Endometrium (tissue), 2 donors: Measurements from ENCODE around the gene MSI2.

Source experiments
- FAIRE-seq: peaks from 2 replicates; lab custom pipeline; 2012; peaks lifted over from hg19 to GRCh38; lab: Jason Lieb, UNC
- donor health status: control.
- donor health status: control.

Gene MSI2

DNA sequence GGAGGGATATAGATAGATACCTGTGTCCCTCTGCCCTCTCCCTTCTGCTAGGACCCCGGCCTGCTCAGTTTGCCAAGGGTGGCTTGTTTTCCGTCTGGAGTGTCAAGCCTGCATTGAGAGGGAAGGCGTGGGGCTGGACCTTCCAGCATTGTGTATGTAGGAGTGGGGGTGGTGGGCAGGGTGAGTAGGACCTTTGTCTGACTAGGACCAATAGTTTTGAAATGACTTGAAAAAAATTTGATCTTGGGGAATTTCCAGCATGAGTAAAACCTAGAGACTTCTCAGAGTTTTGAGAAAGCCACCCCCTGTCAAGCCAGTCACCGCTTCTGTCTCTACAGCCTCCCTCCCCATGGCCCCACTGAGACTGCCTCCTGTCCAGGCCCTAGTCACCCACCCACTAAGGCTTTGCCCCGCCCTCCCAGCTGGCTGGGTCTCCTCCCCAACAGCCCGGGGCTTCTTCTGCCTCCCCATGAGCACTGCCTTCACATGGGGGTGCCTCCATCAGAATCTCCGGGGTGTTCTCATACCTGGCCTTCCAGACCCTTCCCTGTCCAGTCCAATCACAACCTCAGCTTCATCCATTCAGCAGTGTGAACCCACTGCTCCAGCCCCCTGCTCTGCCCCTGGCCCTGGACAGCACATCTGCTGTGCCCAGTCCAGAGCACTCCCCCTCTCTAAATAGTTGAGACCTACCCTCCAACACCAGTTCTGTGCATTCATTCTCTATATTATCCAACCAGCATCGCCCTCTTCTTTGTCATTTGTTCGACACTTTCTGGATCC lies 207.0 kb downstream of the MSI2 start:
- no peak for FAIRE-seq

DNA sequence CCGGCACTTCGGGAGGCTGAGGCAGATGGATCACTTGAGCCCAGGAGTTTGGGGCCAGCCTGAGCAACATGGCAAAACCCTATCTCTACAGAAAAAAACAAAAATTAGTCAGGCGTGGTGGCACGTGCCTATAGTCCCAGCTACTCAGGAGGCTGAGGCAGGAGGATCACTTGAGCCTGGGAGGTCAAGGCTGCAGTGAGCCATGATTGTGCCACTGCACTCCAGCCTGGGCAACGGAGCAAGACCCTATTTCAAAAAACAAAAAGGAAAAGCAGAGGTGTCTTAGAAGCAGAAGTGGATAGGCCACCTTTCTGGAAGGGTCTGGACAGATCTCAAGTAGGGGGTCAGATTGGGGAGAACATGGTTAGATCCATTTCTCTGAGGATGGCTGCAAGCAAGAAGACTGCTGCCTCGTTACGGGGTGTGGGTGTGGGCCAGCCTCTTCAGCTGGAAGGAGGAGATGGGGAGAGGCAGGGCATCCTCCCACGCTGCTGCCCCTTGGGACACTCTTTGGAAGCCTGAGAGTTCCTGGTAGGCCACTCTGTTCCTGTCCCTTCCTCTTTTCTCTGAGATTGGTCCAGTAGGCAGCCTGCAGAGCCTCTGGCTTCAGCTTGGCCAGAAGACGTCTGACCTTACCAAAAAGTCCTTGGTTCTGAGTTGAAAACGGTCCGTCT lies 208.0 kb downstream of the MSI2 start:
- no peak for FAIRE-seq

DNA sequence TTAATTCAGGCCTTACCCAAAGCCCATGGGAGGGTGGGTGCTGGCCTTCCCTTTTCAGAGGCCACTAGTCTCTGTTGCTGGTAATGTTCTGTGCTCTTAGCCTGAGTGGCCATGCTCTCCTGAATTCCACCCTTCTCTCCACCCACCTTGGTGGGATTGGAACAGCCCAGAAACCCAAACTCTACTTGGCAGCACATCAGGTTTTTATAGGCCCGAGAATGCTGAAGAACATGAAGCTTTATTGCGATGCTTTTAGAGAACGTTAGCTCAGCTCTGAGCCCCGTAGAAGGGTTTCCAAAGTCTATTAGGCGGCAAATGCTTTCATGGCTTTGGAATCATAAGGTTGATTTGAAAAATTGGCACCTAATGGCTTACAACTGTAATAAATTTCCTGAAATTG lies 209.3 kb downstream of the MSI2 start:
- FAIRE-seq: no peak

DNA sequence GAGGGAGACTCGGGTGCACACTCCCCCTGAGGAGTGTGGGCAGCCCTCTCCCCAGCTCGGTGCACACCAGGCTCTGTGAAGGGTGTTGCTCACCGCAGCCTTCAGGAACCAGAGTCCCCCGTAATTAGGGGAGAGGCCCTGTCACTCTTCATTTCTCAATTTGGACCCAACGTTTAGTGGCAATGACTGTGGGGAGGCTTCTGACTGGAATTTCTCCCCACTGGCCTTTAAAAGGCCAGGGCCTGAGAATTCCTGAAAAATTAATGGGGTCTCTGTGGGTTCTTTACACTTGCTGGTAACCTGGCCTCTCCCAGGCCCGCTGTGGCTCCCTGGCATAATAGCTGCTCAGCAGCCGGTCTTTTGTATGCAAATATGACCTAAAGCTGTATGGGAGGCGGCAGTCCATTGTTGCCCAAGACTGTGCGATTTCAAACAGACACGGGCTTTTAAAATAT lies 209.7 kb downstream of the MSI2 start:
- no peak for FAIRE-seq

DNA sequence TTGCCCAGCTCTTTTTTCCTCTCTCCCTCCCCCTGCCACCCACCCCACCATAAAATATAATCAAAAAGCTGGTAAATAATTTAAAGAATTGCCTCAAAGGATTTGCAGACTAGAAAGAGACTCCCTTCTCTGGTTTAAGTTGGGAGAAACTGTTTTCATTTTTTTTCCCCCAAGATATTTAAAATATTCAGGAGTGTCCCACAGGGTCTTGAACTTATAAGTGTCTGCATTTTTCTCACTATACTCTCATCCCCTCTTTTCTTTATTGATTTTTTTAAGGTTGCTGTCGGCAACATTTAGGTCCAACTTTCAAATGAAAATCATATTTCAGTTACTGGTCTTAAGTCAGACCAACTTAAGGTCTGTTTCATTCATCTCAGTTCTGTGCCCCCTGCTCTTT lies 210.2 kb downstream of the MSI2 start:
- FAIRE-seq: no peak

DNA sequence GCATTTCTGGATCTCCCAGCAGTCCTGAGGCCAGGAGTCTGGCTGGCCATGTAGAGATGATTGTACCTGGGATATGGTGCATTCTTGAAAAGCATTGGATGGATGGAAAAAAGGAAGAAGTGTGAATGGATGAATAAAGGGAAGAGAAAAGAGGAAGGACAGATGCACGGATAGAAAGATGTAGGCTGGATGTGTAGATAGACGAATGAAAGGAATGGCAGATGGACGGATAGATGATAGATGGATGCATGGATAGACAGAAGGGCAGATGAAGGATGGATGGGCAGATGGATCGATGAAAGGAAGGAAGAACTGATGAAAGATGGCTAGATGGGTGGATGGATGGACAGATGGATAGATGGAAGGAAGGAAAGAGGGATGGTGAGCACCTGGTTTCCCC lies 210.9 kb downstream of the MSI2 start:
- no peak for FAIRE-seq

DNA sequence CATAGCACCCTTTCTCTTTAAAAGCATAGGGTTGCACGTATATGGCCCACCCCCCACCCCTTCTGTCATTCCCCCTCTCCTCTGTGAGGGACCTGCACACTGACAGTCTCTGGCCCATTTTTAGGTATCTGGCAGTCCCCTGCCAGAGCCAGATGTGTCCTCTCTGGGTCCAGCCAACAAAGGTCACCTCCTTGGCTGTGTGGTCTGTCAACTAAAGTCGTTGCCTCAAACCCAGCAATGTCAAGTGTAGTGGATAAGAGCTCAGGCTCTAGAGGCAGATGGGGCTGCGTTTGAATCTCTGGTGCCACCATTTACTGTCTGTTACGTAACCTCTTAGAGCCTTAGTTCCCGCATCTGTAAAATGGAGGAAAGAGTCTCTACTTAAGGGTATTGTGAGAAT lies 211.5 kb downstream of the MSI2 start:
- FAIRE-seq: no peak

DNA sequence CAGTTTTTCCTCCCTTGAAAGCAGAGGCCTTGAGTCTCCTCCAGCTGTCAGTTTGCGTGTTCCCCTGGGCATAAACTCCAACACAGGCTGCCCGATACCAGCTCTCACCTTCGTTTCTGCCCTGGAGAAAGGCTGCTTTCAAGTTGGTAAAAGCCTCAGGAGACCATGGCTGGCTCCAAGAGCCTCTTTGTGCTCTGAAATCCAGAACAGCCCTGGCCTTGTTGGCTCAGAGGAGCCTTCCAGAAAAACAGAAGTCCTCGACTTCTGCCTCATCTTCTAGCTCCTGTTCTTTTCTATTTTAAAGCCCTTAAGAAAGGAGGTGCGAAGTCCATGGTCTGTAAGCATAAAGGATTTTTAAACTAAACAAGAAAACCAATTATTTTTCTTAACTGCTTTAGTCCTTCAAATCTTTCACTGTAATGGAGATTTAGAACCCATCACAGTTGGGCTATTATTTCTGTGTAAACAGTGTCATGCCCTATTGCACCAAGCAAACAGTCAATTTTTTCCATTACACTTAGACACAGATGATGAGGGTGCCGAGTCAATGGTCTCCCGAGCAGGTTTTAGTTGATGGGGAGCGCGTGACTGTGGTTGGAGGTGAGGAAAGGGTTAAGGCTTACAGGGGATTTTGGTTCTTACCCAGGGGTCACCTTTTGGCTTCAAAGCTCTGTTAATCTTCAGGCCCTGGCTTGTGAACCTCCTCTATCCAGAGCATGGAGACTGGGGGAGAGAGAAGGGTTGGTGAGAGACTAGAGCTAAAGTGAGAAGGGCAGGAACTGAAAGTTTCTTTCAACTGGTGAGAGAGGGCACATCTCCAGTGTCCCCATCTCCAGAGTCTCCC lies 212.8 kb downstream of the MSI2 start:
- no peak for FAIRE-seq

DNA sequence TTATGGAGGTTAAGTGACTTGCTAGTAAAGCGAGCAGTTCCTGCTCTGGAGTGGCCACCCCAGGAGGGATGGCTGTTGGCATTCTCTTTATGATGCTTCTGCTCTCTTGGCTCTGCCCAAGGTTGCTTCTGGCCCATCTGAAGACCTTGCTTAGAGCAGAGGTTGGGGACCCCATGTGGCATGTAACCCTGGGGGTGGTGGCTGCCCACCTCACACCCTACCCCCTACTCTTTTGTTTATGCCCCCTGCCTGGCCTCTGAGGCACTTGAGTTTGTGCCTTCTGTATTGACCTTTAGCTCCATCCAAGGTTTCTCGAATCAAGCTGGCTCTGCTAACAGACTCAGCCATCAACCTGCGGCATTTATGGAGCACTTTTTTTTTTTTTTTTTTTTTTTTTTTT lies 214.6 kb downstream of the MSI2 start:
- no peak for FAIRE-seq

DNA sequence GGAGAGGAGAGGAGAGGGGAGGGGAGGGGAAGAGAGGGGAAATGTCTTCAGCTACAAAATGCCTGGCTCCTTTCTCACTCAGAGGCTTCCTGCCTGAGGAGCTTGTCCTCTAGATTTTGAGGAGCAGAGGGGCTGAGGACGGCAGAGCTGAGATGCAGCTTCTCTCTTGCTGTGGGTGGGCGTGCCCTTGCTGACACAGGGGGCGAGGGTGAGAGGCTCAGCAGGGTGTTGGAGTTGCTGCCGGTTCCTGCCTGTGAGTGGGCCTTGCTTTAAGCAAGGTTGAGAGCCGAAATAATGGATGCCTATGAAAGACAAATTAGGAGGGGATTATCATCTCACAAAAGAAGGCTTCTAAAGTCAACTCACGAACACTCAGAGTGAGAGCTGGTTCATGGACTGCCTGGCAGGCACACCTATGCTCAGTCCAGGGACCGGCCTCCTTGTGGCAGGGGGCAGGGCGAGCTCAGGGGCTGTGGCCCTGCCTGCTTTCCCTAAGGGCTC lies 215.6 kb downstream of the MSI2 start:
- FAIRE-seq: no peak

DNA sequence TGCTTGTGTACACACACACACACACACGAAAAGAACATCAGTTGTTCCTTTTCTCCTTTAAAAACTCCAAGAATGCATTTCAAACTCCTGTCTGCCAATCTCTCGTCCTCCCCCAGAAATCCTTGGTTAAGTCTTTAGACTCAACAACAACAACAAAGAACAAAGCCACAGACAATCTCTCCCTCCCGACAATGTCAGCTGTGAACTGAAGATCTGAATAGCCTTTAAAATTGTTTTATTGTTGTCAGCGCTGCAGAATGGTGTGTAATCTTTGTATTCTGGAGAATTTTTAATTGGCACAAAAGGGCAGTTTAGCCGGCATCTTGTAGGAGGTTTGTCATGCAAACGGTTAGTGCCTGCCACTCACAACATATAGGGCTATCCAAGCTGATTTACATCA lies 219.5 kb downstream of the MSI2 start:
- FAIRE-seq: peak; percentile 60

DNA sequence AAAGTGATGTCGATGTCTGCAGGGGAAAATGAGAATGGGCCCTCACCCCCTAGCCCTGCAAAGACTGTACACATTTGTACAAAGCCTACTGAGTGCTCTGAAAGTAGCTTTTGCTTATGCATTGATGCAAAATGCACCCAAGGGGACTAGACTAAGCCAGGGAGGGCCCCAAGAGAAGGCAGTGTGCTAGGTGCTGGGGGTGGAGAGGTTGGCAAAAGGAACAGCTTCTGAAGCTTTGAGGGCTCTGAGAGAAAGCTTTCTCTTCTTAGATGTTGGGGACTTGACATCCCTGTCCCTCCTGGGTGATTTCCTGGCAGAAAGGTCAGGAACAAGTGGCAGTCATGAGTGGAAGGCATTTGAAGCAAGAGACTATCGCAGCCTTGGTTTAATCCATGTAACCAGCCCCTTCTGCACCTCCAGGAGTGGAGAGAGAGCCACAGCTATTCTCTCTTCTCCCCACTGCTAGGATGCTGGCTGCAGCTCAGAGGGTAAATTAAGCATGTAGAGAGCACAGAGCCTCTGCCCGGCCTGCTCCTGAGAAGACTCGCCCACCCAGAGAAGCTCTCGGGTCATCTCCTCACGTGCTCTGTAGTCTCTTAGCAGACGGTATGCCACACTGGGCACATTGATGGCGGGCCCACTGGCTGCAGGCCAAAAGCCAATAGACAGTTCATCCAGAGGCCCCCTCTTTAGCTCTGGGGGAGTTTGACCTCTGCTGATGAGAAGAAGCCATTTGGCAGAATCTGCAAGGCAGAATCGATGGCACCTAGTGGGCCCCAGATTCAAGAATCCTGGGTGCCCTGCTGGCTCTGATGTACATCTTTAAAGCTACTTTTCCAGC lies 221.4 kb downstream of the MSI2 start:
- no peak for FAIRE-seq

DNA sequence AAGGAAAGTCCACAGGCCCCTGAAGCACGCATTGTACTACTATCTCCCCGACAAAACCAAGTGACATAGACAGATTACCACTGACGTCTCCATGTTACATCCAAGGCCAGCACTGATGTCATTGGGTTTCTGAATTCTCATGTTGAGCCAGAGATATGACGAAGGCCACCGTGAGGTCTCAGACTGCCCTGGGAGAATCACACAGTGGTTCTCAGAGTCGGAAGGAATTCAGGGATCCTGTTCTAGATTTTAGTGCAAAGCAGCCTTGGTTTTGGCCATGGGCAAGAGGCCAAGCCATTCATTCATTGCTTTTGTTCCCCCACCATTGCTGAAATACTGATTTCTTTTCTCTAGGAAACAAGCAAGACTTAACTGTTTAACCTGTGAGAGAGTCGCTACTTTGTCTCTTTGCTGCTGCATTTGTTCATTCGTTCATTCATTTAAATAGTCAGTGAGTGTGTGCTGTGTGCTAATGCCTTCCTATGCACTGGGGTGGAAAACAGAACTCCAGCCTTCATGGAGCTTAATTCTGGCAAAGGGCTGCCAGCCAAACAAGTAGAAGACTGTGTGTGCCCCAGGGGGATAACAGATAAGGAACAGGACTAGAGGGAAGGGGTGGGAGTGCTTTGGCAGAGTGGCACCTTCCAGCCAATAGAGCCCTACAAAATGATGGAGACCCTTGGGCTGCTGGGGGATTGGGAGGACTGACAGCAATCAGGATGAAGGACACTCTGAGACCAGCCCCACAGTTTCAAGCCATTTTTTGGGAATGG lies 222.3 kb downstream of the MSI2 start:
- FAIRE-seq: no peak

DNA sequence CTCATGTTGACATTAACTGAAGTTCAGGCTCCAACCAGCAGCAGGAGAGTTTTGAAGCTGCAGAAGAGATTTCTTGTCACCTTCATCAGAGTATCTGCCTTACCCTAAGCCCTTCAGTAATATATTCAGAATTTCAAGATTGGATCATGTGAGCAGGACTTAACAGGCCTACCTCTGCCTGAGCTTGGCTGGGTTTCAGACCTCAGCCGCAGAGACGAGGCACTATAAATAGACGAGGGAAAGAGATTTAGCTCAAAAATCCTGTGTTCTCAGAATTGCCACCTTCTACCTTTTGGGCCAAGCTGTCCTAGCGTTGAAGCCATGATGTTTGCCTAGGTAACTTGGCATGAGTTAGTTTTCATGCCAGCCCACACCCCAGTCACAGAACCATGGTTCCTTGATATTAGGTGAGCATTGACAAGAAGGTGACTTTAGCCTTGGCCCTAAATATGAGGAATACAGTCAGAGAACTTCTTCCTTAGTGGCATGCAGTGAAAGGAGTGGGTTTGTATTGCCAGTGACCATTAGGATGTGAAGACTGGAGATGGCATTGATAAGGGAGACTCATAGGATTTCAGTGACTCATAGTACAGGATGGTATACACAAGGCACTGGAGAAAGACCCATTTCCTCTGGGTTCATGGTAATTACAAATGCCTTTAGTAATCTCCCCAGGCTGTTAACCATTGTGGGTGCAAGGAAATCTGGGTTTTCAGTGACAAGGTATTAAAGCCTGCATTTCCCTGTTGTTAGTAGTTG lies 224.3 kb downstream of the MSI2 start:
- FAIRE-seq: no peak

DNA sequence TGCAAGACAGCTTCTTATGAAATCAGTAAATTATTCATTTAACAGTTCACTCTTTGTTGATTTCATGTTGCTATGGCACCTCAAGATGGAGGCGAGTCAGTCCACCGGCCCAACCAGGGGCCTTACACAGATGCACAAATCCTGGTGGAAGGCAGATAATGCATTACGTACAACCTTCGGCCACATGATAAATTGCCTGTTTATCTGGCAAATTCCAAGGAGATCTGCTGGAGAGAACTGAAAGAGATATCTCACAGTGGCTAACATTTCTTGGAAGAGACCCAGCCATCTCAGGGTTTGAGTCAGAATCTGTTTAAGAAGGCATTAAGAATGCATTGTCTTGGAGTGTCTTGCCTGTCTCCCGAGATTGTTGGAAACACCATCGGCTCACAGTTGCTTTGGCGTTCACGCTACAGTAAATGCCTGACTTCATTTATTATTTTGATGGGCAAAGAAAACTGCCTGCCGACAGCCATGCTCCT lies 225.6 kb downstream of the MSI2 start:
- FAIRE-seq: no peak

DNA sequence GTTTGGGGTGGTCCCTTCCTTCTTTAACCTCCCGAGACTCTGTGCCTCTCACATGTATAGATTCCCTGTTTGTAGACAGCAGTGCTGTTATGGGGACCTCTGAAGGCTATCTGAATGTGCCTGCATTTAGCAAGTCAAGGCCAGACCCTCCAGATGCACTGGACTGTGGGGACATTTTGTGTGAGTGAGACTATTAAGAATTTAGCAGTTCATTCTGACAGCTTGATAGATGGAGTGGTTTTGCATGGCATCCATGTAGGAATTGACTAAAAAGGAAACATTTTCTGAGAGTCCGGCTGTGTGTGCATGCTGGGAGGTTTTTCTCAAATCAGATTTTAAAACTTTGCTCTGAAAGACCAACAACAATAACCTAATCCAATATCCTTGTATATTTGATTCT lies 226.3 kb downstream of the MSI2 start:
- no peak for FAIRE-seq

DNA sequence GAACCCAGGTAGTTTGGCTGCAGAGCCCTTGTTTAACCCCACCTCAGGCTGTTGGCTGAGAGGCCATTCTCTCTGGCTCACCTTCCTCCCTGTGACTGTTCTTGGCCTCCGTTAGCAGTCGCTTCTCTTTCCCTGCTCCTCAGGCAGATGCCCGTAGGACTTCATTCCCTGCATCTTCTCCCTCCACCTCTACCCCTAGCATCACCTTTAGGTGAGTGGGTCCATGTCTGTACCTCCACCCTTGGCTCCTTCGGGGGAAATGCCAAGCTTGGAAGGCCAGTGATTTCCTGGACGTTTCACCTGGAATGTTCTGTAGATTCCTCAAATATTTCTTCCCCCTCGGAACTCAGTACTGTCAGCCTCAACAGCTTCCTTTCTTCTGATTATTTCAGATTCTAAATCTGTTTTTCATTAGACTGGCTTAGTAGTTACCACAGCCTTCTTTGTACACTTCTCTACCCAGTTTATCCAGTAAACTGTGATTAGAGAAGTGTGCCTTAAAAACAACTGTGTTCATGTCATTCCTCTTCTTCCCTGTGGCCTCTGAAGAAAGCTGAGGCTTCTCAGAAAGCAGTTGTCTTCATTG lies 227.9 kb downstream of the MSI2 start:
- no peak for FAIRE-seq

DNA sequence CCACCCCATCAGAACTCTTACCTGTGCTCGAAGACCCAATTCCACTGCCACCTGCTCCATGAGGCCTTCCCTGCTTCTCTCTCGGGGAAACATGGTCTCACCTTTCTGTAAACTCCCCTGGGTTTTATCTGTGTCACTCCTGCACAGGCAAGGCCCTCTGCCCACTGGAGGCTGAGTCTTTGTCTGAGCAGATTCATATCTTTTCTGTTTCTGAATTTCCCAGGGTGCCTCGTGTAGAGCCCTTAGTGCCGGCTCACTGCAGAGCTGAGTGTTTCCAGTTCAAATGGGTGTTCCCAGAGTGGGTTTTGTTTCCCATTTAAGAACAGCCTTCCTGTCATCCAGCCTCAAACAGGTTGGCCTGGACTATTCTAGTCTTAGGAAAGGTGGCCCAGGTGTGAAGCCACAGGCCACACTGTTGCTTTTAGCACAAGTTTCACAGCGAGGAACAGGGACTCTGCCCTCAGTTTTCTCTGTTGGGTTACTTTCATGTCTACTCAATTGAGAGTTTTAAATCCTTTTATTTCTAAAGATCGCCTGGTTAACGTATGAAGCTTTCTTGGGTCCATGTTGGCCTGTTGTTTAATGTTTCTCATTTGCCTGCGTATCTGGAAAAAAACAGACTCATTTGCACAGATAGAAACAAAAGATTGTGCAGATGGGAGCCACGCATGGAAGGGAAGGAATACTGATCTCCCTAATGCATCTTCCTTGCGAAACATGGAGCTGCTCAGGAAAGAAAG lies 228.7 kb downstream of the MSI2 start:
- no peak for FAIRE-seq

DNA sequence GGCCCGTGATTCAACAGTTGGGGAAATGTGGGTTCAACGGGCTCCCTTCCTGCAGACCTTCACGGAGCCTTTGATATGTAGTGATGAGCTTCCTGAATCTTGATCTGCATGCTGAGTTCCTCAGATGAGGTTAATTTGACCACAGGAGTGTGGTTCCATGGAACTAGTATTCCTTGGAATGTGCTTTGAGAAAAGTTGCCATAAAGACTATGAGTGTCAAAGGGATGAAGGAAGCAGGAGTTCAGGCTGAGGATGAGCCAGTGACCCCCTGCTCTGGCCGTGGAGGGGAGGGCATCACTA lies 229.2 kb downstream of the MSI2 start:
- FAIRE-seq: no peak
